Measurements from ENCODE around the gene MEPCE.

- TF ChIP-seq CTCF (optimal IDR thresholded peaks at IDR 0.05 in 1 of 3, IDR thresholded peaks at IDR 0.05 in 1 of 3, conservative IDR thresholded peaks at IDR 0.05 in 1 of 3; ENCODE audit: extremely low read depth in 1 of 3, insufficient read depth in 2 of 3, low read length in 3 of 3) = no peak
- TF ChIP-seq EZH2 (IDR thresholded peaks at IDR 0.05; ENCODE audit: low read length) = no peak
These were observed 7.8 kb downstream of the MEPCE start for GRCh38 chr7:100437150-100438100.
